Motor neuron (in vitro differentiated cells): ENCODE results near the gene KDM6B. TPM values are rescaled to one million over a fixed set of nuclear protein-coding genes. Genes with fewer than 3 reads are reported as not detected.
"Not testable (repeated sequence)": the region's sequence is repeated elsewhere in the genome, so short reads cannot be mapped to it uniquely, and the experiment has no call there.

Experiments used
- ATAC-seq, 8 experiments: fragments of 200-7000 bp; cut with Tn5 transposase; replicated peaks in 6 of 8; 2 replicates each; pipeline ENCODE4 v1.8.0; 2021; ENCODE audit warnings: mild to moderate bottlenecking in 8 of 8, moderate library complexity in 8 of 8
- H3K27ac ChIP-seq, 2 donors: fragments of 250-450 bp; sonication (Bioruptor Pico); 2 replicates each; pipeline ENCODE4 v1.9.0; 2021; ENCODE audit warnings: antibody characterized with exemption in 2 of 2, mild to moderate bottlenecking in 2 of 2, moderate library complexity in 1 of 2
- H3K4me1 ChIP-seq, 2 donors: fragments of 250-450 bp; sonication (Bioruptor Pico); replicated peaks in 1 of 2; 2 replicates each; pipeline ENCODE4 v1.6.1; 2021; ENCODE audit warnings: antibody characterized with exemption in 2 of 2, mild to moderate bottlenecking in 2 of 2, moderate library complexity in 1 of 2
- H3K4me3 ChIP-seq, 5 donors: fragments of 250-450 bp; sonication (Bioruptor Pico); 2 replicates each; pipeline ENCODE4 v1.9.0; 2021; ENCODE audit warnings: antibody characterized with exemption in 5 of 5, mild to moderate bottlenecking in 5 of 5, moderate library complexity in 4 of 5
- WGBS, 10 experiments: fragments of 450-650 bp; shearing (Covaris generic); methylation state at CpG; one replicate each; pipeline ENCODE4 v1.0.0; 2022; 5-methylcytosine and 5-hydroxymethylcytosine counted together
- in situ Hi-C, 9 experiments: fragments of 400-800 bp; cut with MboI; loops; one replicate each; pipeline ENCODE4 v1.15.0; 2021; ENCODE audit warnings: low sequenced_read_pairs in 9 of 9, low pct_unique_long_range_greater_than_20kb in 2 of 9; ENCODE audit not compliant: unreplicated experiment in 9 of 9
- total RNA-seq, 8 experiments: library from RNA; unstranded; fragments of 300-600 nt; gene quantifications; 2 replicates each; pipeline versions ENCODE4 v1.2.3 to v1.2.4, GENCODE V29; 2022

KDM6B gene
- total RNA-seq, 8 experiments from 2014 or later, result 3.2 to 32.8 (median 12.5) TPM

GRCh38 chr17:7858522-7858810 lies 24.4 kb downstream of the KDM6B start:
- in situ Hi-C loops, result no loop called here
- Histone ChIP-seq H3K4me1 (peaks cover 33 to 40% of the 10 kb centered on the region in 2 donors), H3K27ac (peak overlapping the region; percentile 92 to 97), H3K4me3 (peak overlapping the region; percentile 42 to 63 (median 52))
- WGBS, 10 experiments, result 0 to 30% (median 10%) methylated on average over 1 to 13 of the region's 20 CpGs; no CpG with 5 or more reads in 3 of the 10 experiments
- ATAC-seq, result peak in 3 of 8 experiments; percentile 5 to 7 (median 6)

- peak overlapping the region in 4 of 5 donors; percentile 42 to 56 (median 49) for H3K4me3 ChIP-seq
- ATAC-seq, result no peak
- in situ Hi-C loops, result no loop called here
- no peak overlapping the region for H3K27ac ChIP-seq
- peaks cover 33 to 36% of the 10 kb centered on the region in 2 donors for H3K4me1 ChIP-seq
- WGBS, 10 experiments, result 64 to 100% (median 85%) methylated on average over 1 to 6 of the region's 8 CpGs; no CpG with 5 or more reads in 1 of the 10 experiments
Measured at GRCh38 chr17:7859028-7859427, 25.0 kb downstream of the KDM6B start.

DNA sequence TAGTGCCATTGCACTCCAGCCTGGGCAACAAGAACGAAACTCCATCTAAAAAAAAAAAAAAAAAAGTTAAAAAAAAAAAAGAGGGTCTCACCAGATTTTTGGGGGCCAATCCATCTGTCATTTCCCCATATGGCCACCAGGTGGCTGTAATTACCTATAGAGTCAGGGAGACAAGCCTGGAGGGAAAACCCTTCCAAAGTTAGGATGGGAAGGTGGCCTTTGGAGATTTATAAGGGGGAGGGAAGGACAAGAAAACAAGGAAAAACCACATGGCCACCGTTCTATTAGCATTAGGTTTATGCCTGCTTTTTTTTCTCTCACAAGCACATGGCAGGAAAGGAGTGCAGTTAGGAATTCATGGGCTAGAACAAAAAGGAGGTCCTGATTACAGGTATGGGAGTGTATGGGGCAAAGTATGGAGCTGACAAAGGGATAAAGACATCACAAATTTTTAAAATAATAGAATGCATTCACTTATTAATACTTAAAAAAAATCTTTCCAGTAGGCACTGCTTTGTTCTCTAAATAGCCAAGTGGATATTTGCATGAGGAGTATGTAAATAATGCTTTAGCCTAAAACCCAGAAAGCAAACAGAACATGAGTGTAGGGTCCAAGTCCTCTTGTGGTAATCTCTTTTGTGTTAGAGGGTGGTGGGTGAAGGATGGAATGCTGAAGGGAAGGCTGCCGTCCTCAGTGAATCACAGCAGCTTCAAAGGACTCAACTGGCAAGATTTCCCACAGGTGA lies 28.8 kb downstream of the KDM6B start:
- H3K27ac ChIP-seq, result no peak overlapping the region
- H3K4me1 ChIP-seq, result peaks cover 8 to 10% of the 10 kb centered on the region in 2 donors
- in situ Hi-C loops, result no loop called here
- ATAC-seq, result peak in 1 of 8 experiments; percentile 27
- 0 to 80% (median 40%) methylated on average over 1 to 3 of the region's 3 CpGs; no CpG with 5 or more reads in 1 of the 10 experiments for WGBS, 10 experiments
- H3K4me3 ChIP-seq, result no peak overlapping the region

- H3K27ac ChIP-seq, in situ Hi-C loops, H3K4me3 ChIP-seq, H3K4me1 ChIP-seq: not testable (repeated sequence)
- 0 to 100% (median 84%) methylated on average over 1 to 4 of the region's 5 CpGs; no CpG with 5 or more reads in 2 of the 10 experiments for WGBS, 10 experiments
- peak in 2 of 8 experiments; percentile 46 to 50 for ATAC-seq
Measured at GRCh38 chr17:7864384-7864783, 30.4 kb downstream of the KDM6B start.

GRCh38 chr17:7864995-7865650 lies 31.1 kb downstream of the KDM6B start:
- H3K4me1 ChIP-seq, result peaks cover 0 to 4% of the 10 kb centered on the region in 2 donors
- 83 to 100% (median 91%) methylated on average over 1 to 4 of the region's 5 CpGs; no CpG with 5 or more reads in 2 of the 10 experiments for WGBS, 10 experiments
- in situ Hi-C loops, result no loop called here
- no peak overlapping the region for H3K4me3 ChIP-seq
- no peak overlapping the region for H3K27ac ChIP-seq
- no peak for ATAC-seq

- in situ Hi-C loops, result no loop called here
- ATAC-seq, result peak in 2 of 8 experiments; percentile 18 to 24
- H3K4me3 ChIP-seq, result no peak overlapping the region
- H3K27ac ChIP-seq, result no peak overlapping the region
- WGBS, 10 experiments, result 70 to 100% (median 93%) methylated on average over 1 to 4 of the region's 5 CpGs
- peaks cover 0 to 3% of the 10 kb centered on the region in 2 donors for H3K4me1 ChIP-seq
Measured at GRCh38 chr17:7867881-7868329, 33.9 kb downstream of the KDM6B start.

- H3K4me3 ChIP-seq, result no peak overlapping the region
- ATAC-seq, result no peak
- in situ Hi-C loops, result no loop called here
- H3K27ac ChIP-seq, result no peak overlapping the region
- 59 to 86% (median 76%) methylated on average over 1 to 4 of the region's 4 CpGs; no CpG with 5 or more reads in 1 of the 10 experiments for WGBS, 10 experiments
- no peaks in the 10 kb centered on the region for H3K4me1 ChIP-seq
Measured at GRCh38 chr17:7873051-7873450, 39.0 kb downstream of the KDM6B start.

- 51 to 100% (median 90%) methylated on average over 1 to 2 of the region's 2 CpGs; no CpG with 5 or more reads in 1 of the 10 experiments for WGBS, 10 experiments
- H3K4me3 ChIP-seq, result no peak overlapping the region
- no peak overlapping the region for H3K27ac ChIP-seq
- peak in 3 of 8 experiments; percentile 51 to 68 (median 68) for ATAC-seq
- in situ Hi-C loops, result no loop called here
- H3K4me1 ChIP-seq, result peaks cover 0 to 13% of the 10 kb centered on the region in 2 donors
Measured at GRCh38 chr17:7875804-7876370, 41.9 kb downstream of the KDM6B start.

DNA sequence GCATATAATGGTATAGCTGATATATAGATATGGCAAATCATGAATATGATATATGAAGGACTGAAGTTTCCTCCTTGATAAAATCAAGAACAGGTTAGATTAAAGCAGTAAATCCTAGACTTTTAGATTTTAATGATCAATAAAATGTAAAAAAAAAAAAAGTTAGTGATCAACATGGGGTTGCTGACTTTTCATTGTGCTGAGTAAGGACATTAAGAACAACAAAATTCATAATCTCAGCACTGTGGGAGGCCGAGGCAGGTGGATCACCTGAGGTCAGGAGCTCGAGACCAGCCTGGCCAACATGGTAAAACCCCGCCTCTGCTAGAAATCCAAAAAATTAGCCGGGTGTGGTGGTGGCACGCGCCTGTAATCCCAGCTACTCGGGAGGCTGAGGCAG lies 44.2 kb downstream of the KDM6B start:
- H3K4me3 ChIP-seq, result no peak overlapping the region
- in situ Hi-C loops, result no loop called here
- ATAC-seq, result no peak
- 80 to 100% (median 97%) methylated on average over 1 to 7 of the region's 7 CpGs; no CpG with 5 or more reads in 3 of the 10 experiments for WGBS, 10 experiments
- H3K27ac ChIP-seq, result no peak overlapping the region
- peaks cover 5 to 27% of the 10 kb centered on the region in 2 donors for H3K4me1 ChIP-seq

DNA sequence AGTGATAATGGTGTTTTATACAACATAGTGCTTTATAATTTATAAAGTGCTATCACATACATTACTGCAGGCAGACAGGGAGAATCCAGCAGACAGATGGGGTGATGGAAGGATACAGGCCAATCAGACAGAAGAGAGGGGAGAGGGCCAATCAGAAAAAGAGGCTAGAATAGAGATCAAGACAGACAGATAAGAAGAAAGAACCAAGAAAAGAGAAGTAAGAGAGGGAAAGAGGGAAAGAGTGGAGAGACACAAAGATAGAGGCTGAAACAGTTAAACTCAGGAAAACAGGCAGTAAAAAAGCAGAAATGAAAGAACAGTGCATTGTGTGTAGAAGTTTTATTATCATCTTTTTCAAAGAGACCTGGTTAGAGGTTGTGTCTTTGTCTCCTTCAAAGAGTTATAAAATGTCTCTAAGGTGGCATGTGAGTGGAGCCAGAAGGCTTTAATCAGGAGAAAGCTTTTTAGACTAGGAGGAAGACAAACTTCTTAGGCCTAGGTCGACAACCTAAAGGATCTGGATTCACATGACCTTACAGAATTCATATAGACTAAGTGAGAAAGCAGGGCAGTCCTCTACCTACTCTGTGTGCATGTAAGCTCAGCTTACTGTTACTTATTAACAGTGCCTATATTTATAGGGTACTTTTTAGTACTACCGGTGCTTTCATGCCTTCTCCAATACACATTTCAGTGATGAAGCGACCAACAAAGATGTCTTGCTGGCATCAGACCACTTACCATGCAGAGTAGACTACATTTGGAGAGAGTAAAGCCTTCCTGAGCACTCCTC lies 46.3 kb downstream of the KDM6B start:
- Histone ChIP-seq H3K27ac (no peak overlapping the region), H3K4me3 (no peak overlapping the region), H3K4me1 (peaks cover 5 to 33% of the 10 kb centered on the region in 2 donors)
- no peak for ATAC-seq
- WGBS, 10 experiments, result 0 to 100% (median 80%) methylated on average over 1 to 3 of the region's 3 CpGs; no CpG with 5 or more reads in 1 of the 10 experiments
- in situ Hi-C loops, result no loop called here

- Histone ChIP-seq H3K4me1 (peaks cover 5 to 33% of the 10 kb centered on the region in 2 donors), H3K27ac (no peak overlapping the region), H3K4me3 (no peak overlapping the region)
- WGBS, 10 experiments, result 50 to 80% (median 69%) methylated on average over 3 to 7 of the region's 7 CpGs
- in situ Hi-C loops, result no loop called here
- ATAC-seq, result no peak
Measured at GRCh38 chr17:7881276-7882054, 47.4 kb downstream of the KDM6B start.

DNA sequence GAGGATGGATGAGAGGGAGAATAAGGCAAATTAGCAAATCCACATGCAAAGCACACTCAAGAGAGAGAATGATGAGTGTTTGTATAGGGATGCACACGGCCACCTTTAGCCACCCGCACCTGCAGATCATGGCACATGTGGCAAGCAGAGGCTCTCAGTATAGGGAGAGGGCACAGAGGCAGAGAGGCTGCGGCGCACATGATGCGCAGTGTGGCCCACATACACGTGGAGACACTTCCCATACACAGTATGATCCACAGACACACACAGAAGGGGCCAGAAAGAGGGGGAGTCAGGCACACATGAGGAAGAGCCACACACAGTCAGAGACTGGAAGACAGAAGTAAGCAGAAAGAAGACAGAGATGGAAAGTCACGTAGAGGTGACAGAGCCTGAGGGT lies 48.1 kb downstream of the KDM6B start:
- H3K27ac ChIP-seq, result no peak overlapping the region

More for the DNA sequence above, 48.1 kb downstream of the KDM6B start:
- Histone ChIP-seq H3K4me1 (peaks cover 5 to 33% of the 10 kb centered on the region in 2 donors), H3K4me3 (no peak overlapping the region)
- 65 to 100% (median 80%) methylated on average over 1 to 7 of the region's 7 CpGs; no CpG with 5 or more reads in 1 of the 10 experiments for WGBS, 10 experiments
- in situ Hi-C loops, result no loop called here
- no peak for ATAC-seq
